ENCODE data around the gene SLC7A1.

The SLC7A1 gene

DNA sequence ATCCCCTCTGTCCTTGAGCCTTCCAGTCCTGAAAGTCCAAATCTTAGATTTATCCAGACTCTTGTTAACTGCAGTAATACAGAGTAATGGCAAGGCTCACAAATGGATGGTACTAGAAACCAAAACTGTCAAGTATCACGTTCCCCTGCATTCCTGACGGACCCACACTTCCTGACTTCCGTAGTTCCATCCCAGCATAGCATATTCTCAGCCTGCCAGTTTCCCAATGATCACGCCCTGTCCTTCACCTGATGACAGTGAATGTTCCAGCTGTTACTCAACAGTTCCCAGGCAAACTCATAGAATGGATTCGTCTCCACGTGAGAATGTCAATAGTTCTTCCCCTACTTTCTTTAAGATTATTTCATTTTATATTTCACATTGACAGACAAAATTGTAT lies 33.6 kb downstream of the SLC7A1 start:
- DNase-seq (ENCODE audit: low read depth) = no peak

DNA sequence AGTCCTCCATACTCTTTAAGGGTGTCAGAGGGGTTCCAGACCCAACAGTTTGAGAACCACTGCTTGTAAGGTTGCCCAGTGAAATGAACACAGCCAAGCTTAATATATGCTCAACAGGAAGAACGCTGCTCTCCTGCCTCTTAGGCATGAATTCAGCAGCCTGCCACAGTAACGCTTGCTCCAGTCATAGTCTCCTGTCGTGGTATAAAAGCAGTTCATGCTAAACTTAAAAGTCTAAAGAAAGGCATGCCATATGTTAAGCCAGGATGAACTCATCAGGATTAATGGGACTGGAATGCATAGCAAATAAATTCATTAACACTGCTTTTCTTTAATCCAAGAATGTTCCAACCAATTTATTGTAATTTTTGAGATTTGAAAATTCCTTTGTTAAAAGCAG lies 38.7 kb downstream of the SLC7A1 start:
- DNase-seq (ENCODE audit: low read depth) = no peak

DNA sequence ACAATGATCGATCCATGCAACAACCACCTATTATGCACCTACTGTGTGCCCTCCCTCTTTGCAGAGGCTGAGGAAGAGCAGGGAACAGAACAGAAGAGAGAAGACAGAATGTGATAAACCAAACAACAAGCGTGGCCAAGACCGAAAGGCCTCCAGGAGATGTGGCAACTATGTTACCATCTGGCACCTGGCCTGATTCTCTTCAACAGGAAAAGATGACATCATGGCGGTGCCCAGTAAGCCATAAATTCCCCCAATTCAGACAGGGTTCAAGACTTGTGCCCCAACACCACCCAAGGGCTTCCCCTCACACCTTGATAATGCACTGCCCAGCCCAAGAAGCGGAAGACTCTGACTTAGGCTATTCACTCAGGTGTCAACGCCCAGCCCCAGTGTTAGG lies 44.3 kb downstream of the SLC7A1 start:
- no peak for DNase-seq (ENCODE audit: low read depth)

GRCh38 chr13:29550430-29550988 lies 45.0 kb downstream of the SLC7A1 start:
- DNase-seq (ENCODE audit: low read depth) = no peak

- peak; percentile 14 for DNase-seq (ENCODE audit: low read depth)
These were observed 46.8 kb downstream of the SLC7A1 start for GRCh38 chr13:29548722-29549121.

- DNase-seq (ENCODE audit: low read depth) = no peak
These were observed 48.3 kb downstream of the SLC7A1 start for GRCh38 chr13:29547153-29547552.

DNA sequence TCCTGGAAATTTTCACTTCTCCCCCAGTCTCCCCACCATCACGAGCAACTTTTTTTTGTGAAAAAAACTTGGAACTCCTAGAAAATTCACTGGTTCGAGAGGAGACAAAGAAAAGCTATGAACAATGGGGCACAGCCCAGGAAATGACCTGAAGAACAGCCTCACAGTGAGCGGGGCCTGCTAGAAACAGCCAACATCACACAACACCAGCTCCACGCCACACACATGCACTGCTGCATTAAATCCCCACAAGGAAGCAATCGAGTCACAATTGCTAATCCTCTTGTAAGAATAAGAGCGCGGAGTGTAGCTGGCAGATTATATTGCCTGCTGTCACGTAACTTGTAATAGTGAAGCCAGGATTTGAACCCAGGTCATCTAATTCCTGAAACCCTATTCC lies 48.8 kb downstream of the SLC7A1 start:
- no peak for DNase-seq (ENCODE audit: low read depth)

DNA sequence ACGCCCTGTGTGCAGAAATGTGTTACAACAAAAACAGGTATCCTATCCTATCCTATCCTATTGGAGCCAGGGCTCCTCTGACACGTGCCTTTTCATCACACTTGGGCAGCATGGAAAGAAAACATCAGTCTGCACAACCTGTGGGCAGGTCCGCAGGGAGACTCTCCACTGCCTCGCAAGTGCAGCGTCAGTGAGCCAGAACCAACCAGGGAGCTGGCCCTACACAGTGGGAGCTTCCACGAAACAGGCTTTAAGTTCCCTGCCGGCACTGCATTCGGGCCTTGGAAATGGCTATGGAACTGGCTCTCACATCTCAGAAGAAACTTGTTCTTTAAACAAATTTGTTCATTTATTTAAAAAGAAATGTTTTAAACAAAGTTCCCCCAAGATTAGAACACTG lies 49.5 kb downstream of the SLC7A1 start:
- no peak for DNase-seq (ENCODE audit: low read depth)

- DNase-seq (ENCODE audit: low read depth) = no peak
These were observed 52.0 kb downstream of the SLC7A1 start for GRCh38 chr13:29543230-29544215.

DNA sequence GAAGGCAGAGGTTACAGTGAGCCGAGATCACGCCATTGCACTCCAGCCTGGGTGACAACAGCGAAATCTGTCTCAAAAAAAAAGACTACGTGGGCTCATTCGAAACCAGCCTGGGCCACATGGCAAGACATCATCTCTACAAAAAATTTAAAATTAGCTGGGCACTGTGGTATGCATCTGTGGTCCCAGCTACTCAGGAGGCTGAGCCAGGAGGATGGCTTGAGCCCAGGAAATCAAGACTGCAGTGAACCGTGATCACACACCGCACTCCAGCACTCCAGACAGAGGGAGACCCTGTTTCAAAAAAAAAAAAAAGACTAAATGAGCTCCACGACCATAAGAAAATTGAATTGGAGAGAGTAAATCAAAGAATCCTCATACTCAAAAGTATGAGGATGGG lies 53.1 kb downstream of the SLC7A1 start:
- no peak for DNase-seq (ENCODE audit: low read depth)

- no peak for DNase-seq (ENCODE audit: low read depth)
These were observed 54.1 kb downstream of the SLC7A1 start for GRCh38 chr13:29541400-29541799.

- DNase-seq (ENCODE audit: low read depth) = no peak
These were observed 54.7 kb downstream of the SLC7A1 start for GRCh38 chr13:29540799-29541198.

DNA sequence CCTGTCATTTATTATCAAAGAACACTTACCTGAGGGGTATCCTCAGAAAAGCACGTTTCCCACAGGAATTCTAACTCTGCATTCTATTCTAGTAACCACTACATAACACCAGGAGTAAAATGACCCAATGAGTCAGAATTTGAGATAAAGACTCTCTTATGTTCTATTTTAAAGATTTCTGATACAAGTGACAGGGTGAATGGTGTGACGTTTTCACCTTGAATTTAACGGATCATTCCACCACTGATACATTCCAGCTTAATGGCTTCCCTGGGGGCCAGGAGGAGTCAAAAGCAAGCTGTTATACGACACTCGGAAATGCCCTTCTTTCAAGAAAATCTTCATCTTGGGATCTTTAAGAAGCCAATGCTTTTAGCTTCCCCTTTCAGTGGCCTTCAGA lies 55.2 kb downstream of the SLC7A1 start:
- DNase-seq (ENCODE audit: low read depth) = no peak

- no peak for DNase-seq (ENCODE audit: low read depth)
These were observed 55.6 kb downstream of the SLC7A1 start for GRCh38 chr13:29539856-29540255.

DNA sequence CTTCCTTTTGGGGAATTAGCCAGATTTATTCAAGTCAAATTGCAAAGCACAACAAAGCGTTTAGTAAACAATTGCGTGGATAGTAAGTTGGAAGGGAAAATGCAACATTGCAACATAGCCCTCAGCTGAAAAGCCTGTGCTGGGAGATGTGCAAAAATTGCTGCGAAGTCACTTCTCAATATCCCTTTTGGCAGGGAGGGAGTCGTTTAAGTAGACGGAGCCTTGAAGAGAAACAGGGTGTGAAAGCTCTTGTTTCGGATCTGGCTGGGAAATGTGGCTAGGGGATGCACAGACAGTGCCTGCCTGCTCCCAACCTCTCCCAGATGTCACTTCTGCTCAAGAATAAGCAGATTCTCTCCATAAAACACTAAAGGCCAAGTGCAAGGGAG lies 56.8 kb downstream of the SLC7A1 start:
- no peak for DNase-seq (ENCODE audit: low read depth)

DNA sequence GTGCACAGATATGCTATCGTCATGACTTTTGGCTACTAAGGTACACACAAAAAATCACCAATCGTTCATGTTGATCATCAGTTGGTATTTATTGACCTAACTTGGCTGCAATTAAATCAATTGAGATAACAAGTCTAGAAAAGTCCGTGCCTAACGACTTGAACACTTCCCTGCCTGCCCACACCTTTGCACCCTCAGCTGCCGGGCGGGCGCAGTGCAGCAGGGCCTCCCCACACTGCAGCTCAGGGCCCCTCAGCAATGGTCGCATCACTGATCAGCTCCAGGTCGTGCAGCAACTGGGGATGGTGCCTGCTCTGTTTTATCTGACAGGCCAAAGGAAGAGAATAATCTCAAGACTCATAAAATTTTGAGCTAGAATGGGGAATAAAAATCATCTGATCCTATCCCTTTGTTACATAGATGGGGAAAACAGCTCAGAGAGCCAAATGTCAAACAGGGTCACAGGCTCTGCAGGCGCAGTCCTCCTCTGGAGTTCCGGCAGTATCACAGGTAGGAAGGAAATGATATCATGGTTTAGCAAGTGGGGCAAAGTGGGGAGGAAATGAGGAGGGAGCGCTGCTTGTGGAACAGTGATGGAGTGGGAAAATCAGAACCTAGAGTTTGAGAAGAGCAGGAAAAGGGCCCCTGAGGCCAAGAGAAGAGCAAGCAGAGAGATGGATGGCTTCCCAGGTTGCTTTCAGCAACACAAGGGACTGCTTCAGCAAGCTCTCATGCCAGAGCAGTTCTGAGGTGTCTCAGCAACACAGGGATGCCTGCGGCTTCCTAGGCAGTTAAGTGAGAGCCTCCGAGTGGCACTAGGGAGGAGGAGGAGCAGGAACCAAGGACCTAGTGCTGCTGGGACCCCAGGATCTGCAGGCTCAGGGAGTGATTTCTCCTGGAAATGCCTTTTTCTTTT lies 57.5 kb downstream of the SLC7A1 start:
- DNase-seq (ENCODE audit: low read depth) = no peak

- DNase-seq (ENCODE audit: low read depth) = no peak
These were observed 58.6 kb downstream of the SLC7A1 start for GRCh38 chr13:29536853-29537252.

- DNase-seq (ENCODE audit: low read depth) = no peak
These were observed 59.5 kb downstream of the SLC7A1 start for GRCh38 chr13:29535663-29536655.

- no peak for DNase-seq (ENCODE audit: low read depth)
These were observed 61.4 kb downstream of the SLC7A1 start for GRCh38 chr13:29534083-29534482.

DNA sequence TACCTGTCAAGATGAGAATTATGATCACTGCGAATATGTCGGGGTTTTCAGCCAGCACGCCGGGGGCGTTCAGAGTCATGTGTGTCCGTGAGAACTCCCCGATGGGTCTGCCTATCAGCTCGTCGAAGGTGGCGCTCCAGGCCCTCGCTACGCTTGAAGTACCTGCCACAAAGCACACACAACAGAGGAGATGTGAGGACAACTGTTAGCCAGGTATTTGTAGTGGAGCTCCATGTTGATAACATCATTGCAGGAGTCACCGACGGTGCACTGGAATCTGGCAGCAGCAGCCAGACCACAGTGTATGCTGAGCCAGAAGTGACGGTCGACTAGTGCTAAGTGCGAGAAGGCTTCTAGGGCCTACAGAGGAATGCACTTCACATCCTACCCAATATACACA lies 62.7 kb downstream of the SLC7A1 start:
- no peak for DNase-seq (ENCODE audit: low read depth)

GRCh38 chr13:29532116-29532515 lies 63.4 kb downstream of the SLC7A1 start:
- no peak for DNase-seq (ENCODE audit: low read depth)

Measured in CMK (cell line).